ENCODE measurements around the gene CPT1B. TPM values are rescaled to one million over a fixed set of nuclear protein-coding genes. Genes with fewer than 3 reads are reported as not detected.
"Not testable (repeated sequence)": the region's sequence is repeated elsewhere in the genome, so short reads cannot be mapped to it uniquely, and the experiment has no call there.

CPT1B gene
- total RNA-seq, 1 donor from 2014 or later = 10.3 TPM

DNA sequence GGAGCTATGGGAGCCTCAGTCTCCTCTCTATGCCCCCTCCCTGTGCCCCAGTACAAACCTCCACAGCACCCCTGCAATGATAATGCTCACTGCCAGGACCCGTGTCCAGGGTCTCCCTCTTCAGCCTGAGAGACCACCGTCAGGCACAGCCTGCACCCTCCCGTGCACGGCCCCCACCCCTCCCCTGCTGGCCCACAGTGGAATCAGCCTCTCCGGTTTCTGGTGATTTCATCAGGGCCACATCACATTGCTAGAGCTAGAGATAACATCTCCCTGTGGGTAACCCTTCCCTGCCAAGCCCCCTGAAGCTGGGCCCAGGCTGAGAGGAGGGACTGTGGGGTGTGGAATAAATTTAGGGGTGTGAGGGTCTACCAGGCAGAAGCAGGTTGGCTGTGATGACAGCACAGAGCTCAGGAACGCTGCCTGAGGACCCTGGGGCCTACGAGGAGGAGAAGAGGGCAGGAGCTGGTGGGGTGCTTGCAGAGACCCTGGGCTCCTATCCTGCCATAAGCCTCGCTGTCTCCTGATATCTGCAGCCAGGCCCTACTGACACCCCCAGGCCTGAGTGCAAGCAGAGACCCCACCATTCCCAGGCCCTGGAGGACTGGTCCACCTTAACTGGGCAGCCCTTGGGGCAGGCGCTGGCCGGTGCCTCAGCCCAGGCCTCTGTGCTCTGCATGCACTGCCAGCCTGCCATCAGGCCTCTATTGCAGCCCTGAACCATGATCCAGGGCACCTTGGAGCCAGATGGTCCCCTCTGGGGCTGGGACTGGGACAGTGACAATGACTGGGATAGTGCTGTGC is 32.5 kb downstream of the CPT1B start, which contains the start of gene KLHDC7B:
Gene KLHDC7B (plus strand): TSS at position 378 of the 804 bp plus-strand sequence. CDS start 345 bp downstream, at position 723.
- DNase-seq = no peak

DNA sequence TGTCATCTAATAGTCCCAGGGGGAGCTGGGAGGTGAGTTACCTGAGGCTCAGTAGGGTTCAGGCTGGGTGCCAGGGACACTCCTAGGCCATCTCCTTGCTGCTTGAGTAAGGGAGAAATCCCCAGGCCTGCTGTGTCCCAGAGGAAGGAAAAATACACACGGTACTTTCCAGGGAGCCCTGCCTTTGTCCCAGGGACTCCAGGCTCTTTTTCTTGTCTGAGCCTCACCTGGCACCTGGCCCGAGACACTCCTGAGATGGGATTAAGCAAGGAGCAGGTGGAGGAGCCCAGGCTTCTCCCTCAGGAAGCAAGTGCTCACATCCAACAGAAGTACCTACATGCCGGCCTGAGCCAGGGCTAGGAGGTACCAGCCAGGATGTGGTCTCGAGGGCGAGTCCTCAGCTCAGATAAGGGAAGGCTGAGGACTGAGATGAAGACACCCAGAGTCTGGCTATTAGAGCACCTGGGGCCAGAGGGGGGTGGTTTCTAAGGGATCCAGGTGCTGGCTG is 33.4 kb downstream of the CPT1B start:
- DNase-seq = no peak

DNA sequence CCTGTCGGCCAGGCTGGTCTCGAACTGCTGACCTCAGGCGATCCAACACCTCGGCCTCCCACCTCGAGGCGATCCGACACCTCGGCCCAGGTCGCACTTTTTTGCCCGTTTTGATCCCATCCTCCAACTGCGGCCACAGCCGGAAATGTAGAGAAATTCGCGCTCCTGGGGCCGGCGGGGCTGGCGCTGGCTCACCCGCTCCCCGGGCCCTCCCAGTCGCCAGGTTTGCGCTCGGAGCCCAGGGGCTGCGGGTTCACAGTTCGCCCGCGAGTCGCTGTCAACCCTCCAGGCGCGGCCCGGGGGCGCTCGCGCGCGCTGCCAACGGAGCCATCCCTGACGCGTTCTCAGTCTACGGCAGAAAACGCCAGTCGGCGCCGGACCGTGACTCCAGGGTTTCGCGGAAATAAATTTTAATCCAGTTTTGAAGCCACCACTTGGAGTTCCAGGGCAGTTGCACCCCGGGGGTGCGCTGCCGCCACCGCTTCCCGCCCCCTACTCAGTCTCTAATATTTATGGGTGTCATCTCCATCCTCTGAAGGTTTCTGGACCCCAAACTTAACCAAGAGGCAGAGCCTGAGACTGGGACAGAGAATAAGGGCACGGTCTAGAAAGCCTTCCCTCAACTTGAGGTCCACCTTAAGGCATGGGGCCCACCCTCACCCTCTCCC is 34.0 kb downstream of the CPT1B start:
- DNase-seq = no peak

DNA sequence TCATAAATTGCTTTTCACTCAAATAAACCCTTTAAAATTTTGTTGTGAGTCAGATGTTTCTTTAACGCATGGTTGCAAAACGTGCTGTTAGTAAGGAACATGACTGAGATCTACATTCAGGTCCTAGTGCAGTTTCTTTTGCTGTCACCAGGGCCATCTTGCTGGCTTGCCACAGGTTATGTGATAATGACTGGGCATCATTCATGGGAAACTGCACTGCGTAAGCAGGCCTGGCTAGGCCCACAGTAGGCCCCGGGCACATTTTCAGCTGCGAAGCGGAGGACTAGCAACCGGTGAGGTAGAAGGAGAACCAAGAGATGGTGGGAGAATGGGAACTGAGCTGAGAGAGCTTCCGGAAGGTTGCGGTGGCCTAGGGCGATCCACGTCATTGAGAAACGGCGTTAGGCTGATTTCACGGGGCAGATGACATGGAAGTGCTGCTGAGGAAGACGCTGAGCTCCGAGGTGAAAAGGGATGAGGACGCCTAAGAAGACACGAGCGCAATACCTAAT is 35.8 kb downstream of the CPT1B start:
- no peak for DNase-seq

DNA sequence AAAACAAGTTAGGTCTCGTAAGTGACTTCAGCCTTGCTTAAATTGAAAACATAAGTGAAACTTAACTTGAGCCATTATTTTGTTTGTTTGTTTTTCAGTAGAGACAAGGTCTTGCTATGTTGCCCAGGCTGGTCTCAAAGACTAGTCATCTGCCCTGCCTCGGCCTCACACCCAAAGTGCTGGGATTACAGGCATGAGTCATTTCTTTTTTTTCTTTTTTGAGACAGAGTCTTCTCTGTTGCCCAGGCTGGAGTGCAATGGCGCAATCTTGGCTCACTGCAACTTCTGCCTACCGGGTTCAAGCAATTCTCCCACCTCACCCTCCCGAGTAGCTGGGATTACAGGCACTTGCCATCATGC is 36.6 kb downstream of the CPT1B start:
- DNase-seq = not testable (repeated sequence)

DNA sequence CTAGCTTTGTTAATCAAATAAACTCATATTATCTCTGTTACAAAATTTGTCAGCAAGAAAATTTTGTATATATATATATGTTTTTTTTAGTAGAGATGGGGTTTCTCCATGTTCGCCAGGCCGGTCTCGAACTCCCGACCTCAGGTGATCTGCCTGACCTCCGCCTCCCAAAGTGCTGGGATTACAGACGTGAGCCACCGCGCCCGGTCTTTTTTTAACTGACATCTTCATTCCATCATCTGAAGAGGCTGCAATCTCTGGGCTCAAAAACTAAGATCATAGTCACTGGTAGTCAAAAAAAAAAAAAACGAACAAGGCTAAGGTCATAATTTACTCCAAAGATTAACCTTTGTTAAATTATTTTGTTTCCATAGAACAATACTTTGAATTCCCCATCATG is 37.8 kb downstream of the CPT1B start:
- no peak for DNase-seq

DNA sequence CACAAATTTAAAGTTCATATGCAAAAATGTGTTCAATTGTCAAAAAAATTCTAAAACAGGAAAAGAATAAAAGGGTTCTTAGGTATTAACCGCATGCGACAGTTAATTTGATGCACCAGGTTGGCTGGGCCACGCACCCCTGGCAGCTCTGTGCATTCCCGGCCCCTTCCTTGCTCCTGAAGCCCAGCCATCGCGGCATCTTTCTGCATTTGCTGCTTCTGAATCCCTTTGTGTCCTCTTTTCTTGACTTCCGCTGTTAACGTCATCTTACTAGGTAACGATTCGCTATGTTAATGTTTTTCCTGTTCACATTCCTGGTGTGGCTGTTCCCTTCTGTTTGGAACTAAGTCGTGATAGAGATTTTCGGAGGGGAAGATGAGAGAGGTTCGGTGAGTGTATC is 40.5 kb downstream of the CPT1B start:
- no peak for DNase-seq

DNA sequence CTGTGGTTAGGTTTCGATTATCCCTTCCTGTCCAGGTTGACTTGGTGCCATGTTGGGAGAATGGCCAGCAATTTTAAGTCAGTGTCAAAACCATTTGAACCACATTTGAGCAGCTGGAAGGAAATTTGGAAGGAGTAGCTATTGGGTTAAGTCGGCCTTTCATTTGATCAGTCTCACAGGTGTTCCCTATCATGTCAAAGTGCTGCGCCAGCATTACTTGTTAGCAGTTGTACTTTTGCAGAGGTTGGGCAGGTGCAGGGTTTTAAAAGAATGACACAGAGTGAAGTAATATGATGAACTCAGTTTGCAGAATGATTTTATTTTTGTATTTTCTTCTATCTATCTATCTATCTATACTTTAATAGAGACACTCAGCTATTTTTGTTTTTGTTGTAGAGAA is 42.0 kb downstream of the CPT1B start:
- no peak for DNase-seq

DNA sequence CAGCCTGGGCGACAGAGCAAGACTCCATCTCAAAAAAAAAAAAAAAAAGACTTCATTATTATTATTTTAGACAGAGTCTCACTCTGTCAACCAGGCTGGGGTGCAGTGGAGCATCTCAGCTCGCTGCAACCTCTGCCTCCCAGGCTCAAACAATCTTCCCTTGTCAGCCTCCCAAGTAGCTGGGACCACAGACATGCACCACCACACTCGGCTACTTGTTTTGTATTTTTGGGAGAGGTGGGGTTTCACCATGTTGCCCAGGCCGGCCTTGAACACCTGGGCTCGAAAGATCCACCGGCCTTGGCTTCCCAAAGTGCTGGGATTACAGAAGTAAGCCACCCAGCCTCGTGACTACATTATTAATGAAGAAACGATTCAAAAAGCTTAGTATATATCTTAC is 43.1 kb downstream of the CPT1B start:
- DNase-seq = no peak

DNA sequence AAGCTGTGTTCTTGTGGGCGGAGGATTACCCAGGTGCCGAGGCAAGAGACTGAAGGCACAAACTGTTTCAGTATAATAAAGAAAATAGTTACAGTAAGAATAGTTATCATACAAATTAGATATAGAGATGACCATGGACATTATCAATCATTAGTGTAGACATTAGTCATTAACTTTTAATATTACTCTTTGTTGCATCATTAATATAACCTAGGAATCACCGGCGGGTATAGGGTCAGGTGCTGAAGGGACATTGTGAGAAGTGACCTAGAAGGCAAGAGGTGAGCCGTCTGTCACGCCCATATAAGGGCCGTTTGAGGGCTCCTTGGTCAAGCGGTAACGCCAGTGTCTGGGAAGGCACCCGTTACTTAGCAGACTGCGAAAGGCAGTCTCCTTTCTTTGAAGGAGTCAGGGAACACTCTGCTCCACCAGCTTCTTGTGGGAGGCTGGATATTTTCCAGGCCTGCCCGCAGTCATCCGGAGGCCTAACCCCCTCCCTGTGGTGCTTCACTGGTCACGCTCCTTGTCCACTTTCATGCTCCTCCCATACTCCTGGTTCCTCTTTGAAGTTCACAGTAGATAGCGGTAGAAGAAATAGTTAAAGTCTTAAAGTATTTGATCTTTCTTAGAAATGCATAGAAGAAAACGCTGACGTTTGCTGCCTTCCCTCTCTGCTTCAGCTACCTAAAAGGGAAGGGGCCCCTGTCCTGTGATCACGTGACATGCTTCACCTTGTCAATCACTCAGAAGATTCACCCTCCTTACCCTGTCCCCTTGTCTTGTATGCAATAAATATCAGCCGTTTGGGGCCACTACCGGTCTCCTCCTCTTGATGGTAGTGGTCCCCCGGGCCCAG is 44.1 kb downstream of the CPT1B start:
- DNase-seq = not testable (repeated sequence)

DNA sequence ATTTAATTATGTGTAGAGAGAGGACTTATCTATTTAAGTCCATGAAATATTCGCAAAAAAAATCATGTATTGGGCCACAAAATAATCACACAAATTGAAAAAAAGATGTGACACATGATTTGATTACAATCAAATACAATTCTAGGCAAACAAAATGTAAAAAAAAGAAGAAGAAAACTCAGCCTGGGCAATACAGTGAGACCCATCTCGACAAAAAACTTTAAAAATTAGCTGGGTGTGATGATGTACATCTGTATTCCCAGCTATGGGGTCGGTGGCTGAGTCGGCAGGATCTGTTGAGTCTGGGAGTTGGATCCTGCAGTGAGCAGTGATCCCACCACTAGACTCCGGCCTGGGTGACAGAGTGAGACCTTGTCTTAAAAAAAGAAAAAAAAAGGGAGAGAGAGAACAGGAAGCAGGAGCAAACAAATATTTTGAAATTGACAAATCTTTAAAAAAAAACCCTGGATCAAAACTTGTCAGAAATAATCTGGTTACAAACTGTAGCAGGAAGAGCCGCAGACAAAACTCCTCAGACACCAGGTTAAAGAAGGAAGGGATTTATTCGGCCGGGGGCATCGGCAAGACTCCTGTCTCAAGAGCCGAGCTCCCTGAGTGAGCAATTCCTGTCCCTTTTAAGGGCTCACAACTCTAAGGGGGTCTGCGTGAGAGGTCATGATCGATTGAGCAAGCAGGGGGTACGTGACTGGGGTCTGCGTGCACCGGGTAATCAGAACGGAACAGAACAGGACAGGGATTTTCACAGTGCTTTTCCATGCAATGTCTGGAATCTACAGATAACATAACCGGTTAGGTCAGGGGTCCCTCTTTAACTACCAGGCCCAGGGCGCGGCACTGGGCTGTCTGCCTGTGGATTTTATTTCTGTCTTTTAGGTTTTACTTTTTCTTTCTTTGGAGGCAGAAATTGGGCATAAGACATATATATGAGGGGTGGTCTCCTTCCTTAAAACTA is 45.1 kb downstream of the CPT1B start:
- DNase-seq = no peak

DNA sequence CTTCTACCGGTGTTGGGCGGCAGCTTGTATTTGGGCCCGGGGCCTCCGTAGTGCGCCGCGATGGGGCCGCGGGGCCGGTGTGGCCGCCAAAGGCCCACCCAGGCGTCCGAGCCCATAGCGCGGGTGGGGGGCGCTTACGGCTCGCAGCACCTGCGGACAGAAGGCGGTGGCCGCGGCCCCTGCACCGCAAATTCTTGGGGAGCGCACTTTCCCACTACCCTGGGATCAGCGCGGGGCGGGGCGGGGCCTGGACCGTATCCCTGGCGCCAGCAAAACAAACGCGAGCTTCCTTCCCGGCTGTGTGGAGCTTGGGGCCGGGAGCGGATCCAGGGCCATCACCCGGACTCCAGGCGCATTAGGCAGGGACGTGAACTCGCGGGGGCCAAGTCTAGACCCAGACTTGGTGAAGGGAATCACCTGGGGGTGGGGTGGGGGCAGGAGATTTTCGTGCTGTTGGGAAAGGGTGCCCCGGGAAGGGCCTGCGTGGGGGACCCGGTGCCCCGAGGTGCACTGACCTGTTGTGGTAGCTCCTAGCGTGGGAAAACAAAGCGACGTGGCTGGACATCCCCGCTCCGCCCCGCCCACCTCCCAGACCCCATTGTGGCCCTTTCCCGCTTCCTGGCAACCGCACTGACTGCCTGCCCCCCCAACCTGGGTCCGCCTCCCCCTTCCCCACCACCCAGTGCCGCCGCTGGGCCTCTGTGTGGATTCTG is 46.1 kb downstream of the CPT1B start:
- DNase-seq = peak; percentile 29

DNA sequence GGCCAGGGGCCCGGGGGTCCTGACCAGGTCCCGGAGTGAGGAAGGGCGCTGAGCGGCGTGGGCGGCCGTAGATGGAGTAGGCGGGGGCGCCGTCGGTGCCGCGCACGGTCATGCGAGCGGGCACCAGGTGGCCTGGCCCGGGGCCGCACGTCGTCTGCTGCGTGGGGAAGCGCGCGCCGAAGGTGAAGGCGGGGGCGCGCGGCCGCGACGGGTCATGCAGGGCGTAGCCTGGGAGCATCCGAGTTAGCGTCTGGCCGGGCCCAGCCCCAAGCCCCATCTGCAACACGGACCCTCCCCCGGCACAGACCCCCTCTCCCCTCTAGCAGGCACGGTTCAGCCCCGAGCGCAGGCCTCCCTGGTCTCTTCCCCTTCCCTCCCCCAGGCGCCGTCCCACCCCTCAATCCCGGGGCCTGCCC is 46.7 kb downstream of the CPT1B start:
- no peak for DNase-seq

DNA sequence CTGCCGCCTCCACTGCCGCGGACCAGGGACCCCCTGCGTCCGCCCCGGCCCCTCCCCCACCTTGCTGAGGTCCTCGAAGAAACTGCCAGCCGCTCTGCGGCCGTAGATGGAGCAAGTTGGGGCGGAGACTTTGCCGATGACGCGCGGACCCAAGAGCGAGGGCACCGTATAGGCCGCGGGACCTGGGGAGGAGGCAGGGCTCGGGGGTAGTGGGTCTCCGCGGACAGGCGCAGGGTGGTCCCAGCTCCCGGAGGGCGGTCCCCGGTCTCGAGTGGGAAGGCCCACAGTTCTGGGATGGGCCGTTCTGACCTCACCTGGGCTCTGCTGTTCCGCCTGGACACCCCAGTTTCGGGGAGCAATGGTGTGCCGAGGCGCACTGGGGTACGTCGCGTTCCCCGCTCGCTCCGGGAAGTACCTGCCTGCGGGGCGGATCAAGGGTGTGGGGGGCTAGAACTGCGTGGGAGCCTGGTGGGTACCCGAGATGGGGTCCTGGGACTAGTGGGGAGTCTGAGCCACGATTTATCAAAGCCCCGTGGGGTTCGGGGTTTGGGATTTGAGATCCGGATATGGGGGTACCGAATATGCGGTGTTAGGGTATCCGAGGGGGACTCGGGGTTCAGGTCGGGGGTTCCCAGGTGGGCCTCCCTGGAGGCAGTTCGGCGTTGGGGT is 47.2 kb downstream of the CPT1B start:
- peak; percentile 26 for DNase-seq

DNA sequence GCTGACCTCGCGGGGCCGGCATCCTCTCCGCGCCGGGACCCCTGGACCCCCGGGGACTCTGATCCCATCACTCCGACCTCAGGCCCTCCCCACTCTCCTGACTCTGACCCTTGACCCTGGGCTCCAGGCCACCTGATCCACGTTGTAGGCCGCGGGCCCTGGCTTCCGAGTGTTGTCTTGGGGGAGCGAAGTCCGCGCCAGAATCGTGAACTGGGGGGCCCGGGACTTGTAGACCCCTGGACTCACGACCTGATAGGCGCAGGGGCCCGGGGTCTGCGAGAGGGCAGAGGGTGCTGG is 47.7 kb downstream of the CPT1B start:
- no peak for DNase-seq

DNA sequence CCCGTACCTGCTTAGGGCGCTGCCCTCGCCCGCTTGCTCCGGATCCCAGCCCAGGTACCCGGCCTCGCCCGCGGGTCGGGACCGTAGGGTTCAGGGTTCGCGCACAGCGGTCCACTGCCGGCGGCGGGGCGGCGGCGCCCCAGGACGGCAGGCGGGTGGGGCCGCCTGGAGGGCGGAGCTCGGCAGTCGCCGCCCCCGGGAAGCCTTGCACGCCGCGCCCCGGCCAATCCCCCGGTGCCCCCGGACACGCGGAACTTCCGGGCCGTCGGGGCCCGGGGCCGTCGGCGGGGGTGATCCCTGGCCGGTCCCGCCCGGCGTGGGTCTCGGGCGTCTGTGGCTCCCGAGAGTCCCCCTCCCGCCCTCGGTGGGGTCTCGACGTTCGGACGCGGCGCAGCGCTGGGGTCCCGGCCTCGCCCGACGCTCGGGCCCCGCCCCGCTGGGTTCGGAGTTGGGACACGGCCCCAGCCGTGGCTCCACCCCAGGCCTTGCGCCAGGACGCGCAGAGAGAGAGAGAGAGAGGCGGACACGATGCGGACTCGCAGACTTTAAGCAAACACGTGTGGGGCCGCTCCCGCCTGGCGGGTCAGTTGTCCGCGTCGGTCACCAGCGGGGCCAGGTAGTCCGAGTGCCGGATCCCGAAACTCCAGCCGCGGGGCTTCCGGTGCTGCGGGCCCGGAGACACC is 48.2 kb downstream of the CPT1B start, which contains the start of gene TYMP:
Gene TYMP (minus strand): TSS at position 116 of the 683 bp plus-strand sequence. CDS start 303 bp downstream, outside the sequence.
- DNase-seq = no peak

DNA sequence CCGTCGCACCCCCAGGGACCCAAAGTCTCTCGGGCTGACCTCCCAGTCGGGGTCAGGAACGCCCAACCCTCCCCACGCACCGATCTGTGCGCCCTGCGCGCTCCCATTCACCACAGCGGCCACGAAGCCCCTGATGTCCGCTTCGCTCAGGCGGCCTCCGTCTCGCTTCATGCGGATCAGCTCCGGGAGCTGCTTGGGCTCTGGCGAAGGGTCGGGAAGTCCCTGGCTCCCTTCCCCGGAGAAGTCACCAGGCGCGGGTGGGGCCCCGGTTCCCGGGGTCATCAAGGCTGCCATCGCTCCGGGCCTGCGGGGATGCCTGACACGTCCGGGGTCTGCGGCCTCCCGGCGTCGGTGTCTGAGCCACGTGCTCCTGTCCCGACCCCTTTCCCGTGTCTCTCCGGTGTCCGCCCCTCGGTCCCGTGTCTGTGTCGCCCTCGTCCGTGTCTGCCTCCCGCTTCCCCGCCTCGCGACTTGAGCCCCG is 48.8 kb downstream of the CPT1B start:
- DNase-seq = no peak

DNA sequence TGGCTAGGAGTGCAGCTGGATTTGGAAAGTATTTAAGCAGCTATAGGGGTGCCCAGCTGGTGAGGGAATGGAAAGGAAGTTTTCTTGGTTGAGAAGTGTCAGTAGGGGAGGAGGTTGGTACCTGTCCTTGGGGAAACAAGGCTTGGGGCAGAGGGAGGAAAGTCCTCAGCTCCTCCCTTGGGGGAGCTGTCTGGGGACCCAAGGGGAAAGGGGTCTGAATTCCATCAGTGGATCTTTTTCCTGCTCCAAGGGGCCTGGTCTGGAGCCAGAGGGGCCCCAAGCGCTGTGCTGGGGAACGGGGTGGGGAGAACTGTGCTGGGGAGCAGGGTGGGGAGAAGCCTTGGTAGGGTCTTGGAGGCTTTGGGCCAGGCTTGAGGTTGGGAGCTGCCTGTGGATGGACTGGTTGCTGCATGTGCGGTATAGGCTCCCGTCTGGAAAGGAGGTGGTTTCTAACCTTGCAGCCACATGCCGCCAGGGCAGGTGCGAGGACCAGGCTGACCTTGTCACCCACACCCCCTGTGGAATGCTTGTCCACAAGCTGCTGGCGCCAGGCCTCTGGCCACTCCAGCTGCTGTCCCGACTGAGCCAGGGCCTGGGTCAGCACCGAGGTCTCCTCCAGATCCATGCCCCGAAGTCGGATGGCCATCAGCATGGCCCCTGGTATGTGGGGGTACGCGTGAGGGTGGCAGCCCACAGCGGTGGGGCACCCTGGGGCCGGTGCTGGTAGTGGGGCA is 49.4 kb downstream of the CPT1B start:
- no peak for DNase-seq

Measured in skin of body (tissue), 2 donors.